Fibroblast of the aortic adventitia (primary cell): Measurements from ENCODE around the gene PCDHGA3. TPM values are rescaled to one million over a fixed set of nuclear protein-coding genes. Genes with fewer than 3 reads are reported as not detected.

Source experiments
- DNase-seq: peaks from one replicate; pipeline ENCODE4 v3.0.0-alpha.2; 2010; ENCODE audit warnings: low read depth
- H3K4me3 ChIP-seq: 2 replicates; pipeline ENCODE4 v1.5.1; 2011; ENCODE audit warnings: low read depth, mild to moderate bottlenecking, control low read depth, low read length, moderate library complexity
- total RNA-seq: library from RNA; depleted of rRNA; stranded (reverse); fragments of >200 nt; gene quantifications from 2 replicates; pipeline ENCODE4 v1.2.3, GENCODE V29; 2012; ENCODE audit warnings: low replicate concordance
- TF ChIP-seq, protein P1 (sequence below): IDR thresholded peaks from 2 replicates; pipeline ENCODE4 v1.5.1; 2011; ENCODE audit warnings: mild to moderate bottlenecking, low read length, control low read depth, inconsistent platforms; ENCODE audit not compliant: insufficient read depth

The PCDHGA3 gene
- total RNA-seq, 1 donor = 4.4 TPM

DNA sequence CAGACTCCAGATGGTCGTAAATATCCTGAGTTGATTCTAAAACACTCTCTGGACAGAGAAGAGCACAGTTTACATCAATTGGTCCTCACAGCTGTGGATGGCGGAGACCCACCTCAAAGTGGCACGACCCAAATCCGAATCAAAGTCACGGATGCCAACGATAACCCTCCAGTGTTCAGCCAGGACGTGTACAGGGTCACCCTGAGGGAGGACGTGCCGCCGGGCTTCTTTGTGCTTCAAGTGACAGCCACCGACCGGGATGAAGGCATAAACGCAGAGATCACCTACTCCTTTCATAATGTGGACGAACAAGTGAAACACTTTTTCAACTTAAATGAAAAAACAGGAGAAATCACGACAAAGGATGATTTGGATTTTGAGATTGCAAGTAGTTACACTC, 17.1 kb downstream of the PCDHGA3 start:
- H3K4me3 ChIP-seq = no peak overlapping the region
- TF ChIP-seq, protein P1, sequence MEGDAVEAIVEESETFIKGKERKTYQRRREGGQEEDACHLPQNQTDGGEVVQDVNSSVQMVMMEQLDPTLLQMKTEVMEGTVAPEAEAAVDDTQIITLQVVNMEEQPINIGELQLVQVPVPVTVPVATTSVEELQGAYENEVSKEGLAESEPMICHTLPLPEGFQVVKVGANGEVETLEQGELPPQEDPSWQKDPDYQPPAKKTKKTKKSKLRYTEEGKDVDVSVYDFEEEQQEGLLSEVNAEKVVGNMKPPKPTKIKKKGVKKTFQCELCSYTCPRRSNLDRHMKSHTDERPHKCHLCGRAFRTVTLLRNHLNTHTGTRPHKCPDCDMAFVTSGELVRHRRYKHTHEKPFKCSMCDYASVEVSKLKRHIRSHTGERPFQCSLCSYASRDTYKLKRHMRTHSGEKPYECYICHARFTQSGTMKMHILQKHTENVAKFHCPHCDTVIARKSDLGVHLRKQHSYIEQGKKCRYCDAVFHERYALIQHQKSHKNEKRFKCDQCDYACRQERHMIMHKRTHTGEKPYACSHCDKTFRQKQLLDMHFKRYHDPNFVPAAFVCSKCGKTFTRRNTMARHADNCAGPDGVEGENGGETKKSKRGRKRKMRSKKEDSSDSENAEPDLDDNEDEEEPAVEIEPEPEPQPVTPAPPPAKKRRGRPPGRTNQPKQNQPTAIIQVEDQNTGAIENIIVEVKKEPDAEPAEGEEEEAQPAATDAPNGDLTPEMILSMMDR = no peak

DNA sequence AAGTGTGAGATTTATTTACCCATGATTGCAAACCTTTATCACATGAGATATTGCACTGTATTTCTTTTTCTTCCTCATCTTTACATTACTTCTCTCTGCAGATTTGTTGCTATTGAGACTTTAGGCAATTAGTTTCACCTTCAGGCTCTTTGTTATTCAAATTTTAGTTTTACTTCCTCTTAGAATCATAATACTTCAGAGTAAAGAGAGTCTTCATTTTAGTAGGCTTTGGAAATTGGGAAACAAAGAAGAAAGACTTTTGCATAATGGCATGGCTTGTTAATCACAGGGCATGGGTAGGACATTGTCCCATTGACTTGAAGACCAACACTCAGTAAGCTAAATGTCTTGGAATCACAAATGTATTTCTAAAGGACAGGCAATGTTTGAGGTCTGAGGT, 19.1 kb downstream of the PCDHGA3 start:
- TF ChIP-seq, protein P1 = no peak

More for the DNA sequence above, 17.1 kb downstream of the PCDHGA3 start:
- DNase-seq = no peak

DNA sequence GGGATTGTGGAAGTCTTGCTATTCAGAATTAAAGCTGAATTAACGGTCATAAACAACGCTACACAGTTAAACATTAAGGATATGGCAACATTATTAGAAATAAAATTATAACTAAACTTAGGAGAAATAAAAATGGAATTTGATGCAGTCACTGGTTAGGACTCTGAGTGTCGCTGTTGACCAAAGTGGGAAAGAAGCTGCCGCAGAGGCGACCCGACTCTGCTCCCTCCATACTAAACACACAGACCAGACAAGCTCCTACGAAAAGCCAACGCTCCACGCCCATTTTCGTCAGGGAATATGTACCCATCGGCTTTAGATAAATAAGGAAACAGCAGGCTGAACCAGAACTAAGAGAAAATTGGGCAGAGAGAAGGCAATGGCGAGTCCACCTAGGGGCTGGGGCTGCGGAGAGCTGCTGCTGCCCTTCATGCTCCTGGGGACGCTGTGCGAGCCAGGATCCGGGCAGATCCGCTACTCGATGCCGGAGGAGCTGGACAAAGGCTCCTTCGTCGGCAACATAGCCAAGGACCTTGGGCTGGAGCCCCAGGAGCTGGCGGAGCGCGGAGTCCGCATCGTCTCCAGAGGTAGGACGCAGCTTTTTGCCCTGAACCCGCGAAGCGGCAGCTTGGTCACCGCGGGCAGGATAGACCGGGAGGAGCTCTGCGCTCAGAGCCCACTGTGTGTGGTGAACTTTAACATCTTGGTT, 20.5 kb downstream of the PCDHGA3 start, which contains the start of gene PCDHGA5:
Gene PCDHGA5 (plus strand): TSS at position 211 of the 709 bp plus-strand sequence. CDS start 169 bp downstream, at position 380.
- peak; percentile 49 for DNase-seq
- TF ChIP-seq, protein P1 = no peak
- H3K4me3 ChIP-seq = peak within 1 kb of the TSS; percentile 47

More for the DNA sequence above, 19.1 kb downstream of the PCDHGA3 start:
- no peak for DNase-seq
- no peak overlapping the region for H3K4me3 ChIP-seq

DNA sequence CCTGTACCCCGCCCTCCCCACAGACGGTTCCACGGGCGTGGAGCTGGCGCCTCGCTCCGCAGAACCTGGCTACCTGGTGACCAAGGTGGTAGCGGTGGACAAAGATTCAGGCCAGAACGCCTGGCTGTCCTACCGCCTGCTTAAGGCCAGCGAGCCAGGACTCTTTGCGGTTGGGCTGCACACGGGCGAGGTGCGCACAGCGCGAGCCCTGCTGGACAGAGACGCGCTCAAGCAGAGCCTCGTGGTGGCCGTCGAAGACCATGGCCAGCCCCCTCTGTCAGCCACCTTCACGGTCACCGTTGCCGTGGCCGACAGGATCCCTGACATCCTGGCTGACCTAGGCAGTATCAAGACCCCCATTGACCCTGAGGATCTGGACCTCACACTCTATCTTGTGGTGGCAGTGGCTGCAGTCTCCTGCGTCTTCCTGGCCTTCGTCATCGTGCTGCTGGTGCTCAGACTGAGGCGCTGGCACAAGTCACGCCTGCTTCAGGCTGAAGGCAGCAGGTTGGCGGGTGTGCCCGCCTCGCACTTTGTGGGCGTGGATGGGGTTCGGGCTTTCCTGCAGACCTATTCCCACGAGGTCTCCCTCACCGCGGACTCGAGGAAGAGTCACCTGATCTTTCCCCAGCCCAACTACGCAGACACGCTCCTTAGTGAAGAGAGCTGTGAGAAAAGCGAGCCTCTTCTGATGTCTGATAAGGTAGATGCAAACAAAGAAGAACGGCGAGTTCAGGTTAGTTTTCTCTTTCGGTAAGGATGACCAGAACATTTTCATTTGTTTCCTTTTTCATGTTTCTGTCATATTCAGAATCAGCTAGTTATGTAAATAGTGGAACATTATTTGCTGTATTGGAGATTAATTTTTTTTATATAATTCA, 22.6 kb downstream of the PCDHGA3 start:
- TF ChIP-seq, protein P1 = no peak
- no peak for DNase-seq
- no peak overlapping the region for H3K4me3 ChIP-seq

DNA sequence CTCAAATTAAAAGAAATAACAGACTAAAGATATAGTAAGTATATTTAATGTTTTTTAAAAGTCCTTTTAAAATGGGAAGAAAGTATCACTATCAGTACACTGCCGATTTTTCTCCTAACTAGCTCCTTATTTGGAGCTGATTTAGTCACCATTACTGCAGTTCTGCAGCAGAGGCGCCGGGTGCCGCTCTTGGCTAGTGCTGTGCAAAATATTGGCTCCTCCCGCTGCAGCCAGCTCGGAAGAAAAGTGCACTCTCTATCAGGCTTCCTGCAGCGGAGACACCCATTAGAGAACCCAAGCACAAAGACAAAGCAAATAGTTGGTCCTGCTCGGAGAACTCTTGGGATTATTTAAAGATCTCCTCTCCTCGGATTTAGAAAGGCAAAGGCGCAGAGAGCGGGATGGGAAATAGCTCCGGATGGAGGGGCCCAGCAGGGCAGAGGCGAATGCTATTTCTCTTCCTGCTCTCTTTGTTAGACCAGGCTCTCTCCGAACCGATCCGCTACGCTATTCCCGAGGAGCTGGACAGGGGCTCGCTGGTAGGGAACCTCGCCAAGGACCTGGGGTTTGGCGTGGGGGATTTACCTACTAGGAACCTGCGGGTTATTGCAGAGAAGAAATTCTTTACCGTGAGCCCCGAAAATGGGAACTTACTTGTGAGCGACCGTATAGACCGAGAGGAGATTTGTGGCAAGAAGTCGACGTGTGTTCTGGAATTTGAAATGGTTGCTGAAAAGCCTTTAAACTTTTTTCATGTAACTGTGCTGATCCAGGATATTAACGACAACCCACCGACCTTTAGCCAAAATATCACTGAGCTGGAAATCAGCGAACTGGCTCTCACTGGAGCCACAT, 26.6 kb downstream of the PCDHGA3 start, which contains the start of gene PCDHGB3:
Gene PCDHGB3 (plus strand): TSS at position 249 of the 855 bp plus-strand sequence. CDS start 153 bp downstream, at position 402.
- peak; percentile 76 for DNase-seq
- H3K4me3 ChIP-seq = peak within 1 kb of the TSS; percentile 57
- TF ChIP-seq, protein P1 = peak; percentile 64
